ENCODE results near the gene STRA8. TPM values are rescaled to one million over a fixed set of nuclear protein-coding genes. Genes with fewer than 3 reads are reported as not detected.

STRA8 gene
- total RNA-seq, 1 experiment from 2014 or later = not detected

- no peaks in the 10 kb centered on the region for H3K4me1 Mint-ChIP-seq (ENCODE audit: insufficient read depth, unreplicated experiment)
- ChIA-PET CTCF (no interaction called here), POLR2A (no interaction called here)
- H3K4me3 Mint-ChIP-seq (ENCODE audit: unreplicated experiment) = no peak overlapping the region
- H3K27ac Mint-ChIP-seq (ENCODE audit: low read depth, unreplicated experiment) = no peak overlapping the region
- no peaks in the 10 kb centered on the region for H3K9me3 Mint-ChIP-seq (ENCODE audit: unreplicated experiment)
- H3K27me3 Mint-ChIP-seq (ENCODE audit: insufficient read depth, unreplicated experiment) = peaks cover 23% of the 10 kb centered on the region
- intact Hi-C loops (cut with micrococcal nuclease) = loop anchor here (10.0 kb wide), 1 partner anchor 586 kb away; no protein-coding TSS in a partner anchor
- DNase-seq (ENCODE audit: unreplicated experiment) = no peak
- BruUV-seq (replicated peaks) = no TSS peak
- H3K36me3 Mint-ChIP-seq (ENCODE audit: insufficient read depth, unreplicated experiment) = no peaks in the 10 kb centered on the region
- TF ChIP-seq CTCF (IDR thresholded peaks at IDR 0.05; ENCODE audit: unreplicated experiment) = no peak
Measured at GRCh38 chr7:135271255-135271615, 37.6 kb downstream of the STRA8 start.

DNA sequence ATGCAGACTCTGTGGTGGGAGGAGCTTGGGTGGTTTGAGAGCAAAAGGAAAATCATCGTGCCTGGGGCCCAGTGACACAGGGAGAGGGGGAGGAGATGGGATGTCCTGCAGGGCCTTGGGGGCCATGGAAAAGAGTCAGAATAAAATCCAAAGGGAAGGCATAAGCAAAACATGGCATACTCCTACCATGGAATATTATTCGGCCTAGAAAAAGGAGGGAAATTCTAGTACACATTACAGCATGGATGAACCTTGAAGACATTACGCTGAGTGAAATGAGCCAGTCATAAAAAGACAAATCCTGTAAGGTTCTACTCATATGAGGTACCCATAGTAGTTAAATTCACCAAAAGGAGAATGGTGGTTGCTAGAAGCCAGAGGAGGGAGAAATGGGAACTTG, 38.7 kb downstream of the STRA8 start:
- Mint-ChIP-seq H3K27ac (ENCODE audit: low read depth, unreplicated experiment) (no peak overlapping the region), H3K4me1 (ENCODE audit: insufficient read depth, unreplicated experiment) (no peaks in the 10 kb centered on the region), H3K36me3 (ENCODE audit: insufficient read depth, unreplicated experiment) (no peaks in the 10 kb centered on the region), H3K9me3 (ENCODE audit: unreplicated experiment) (no peaks in the 10 kb centered on the region), H3K27me3 (ENCODE audit: insufficient read depth, unreplicated experiment) (peaks cover 12% of the 10 kb centered on the region), H3K4me3 (ENCODE audit: unreplicated experiment) (no peak overlapping the region)
- BruUV-seq (replicated peaks) = no TSS peak
- intact Hi-C loops (cut with micrococcal nuclease) = loop anchor here (10.0 kb wide), 1 partner anchor 588 kb away; no protein-coding TSS in a partner anchor
- no peak for TF ChIP-seq CTCF (IDR thresholded peaks at IDR 0.05; ENCODE audit: unreplicated experiment)
- CTCF ChIA-PET = interaction anchor here (0.6 to 12.3 kb wide), 5 partner anchors 11 to 1414 kb away, joined by 3 to 263 read pairs (median 4); no protein-coding TSS in a partner anchor
- POLR2A ChIA-PET = no interaction called here
- no peak for DNase-seq (ENCODE audit: unreplicated experiment)

DNA sequence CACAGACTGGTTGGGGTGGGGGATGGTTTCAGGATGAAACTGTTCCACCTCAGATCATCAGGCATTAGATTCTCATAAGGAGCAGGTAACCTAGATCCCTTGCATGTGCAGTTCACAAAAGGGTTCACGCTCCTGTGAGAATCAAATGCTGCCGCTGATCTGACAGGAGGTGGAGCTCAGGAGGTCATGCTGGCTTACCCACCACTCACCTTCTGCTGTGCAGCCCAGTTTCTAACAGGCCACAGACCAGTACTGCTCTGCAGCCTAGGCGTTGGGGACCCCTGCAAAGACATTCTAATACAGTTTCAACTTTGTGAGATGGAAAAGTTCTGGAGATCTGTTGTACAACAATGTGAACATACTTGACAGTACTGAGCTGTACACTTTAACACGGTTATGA, 39.9 kb downstream of the STRA8 start:
- TF ChIP-seq CTCF (IDR thresholded peaks at IDR 0.05; ENCODE audit: unreplicated experiment) = no peak
- H3K27me3 Mint-ChIP-seq (ENCODE audit: insufficient read depth, unreplicated experiment) = no peaks in the 10 kb centered on the region
- POLR2A ChIA-PET = interaction anchor here (0.6 to 1.3 kb wide), 4 partner anchors 44 to 846 kb away, joined by 3 to 6 read pairs (median 4); no protein-coding TSS in a partner anchor
- H3K36me3 Mint-ChIP-seq (ENCODE audit: insufficient read depth, unreplicated experiment) = no peaks in the 10 kb centered on the region
- intact Hi-C loops (cut with micrococcal nuclease) = loop anchor here (10.0 kb wide), 1 partner anchor 589 kb away; no protein-coding TSS in a partner anchor
- CTCF ChIA-PET = interaction anchor here (0.6 to 12.3 kb wide), 32 partner anchors 9 to 1340 kb away, joined by 3 to 263 read pairs (median 5); no protein-coding TSS in a partner anchor
- no peak overlapping the region for H3K4me3 Mint-ChIP-seq (ENCODE audit: unreplicated experiment)
- DNase-seq (ENCODE audit: unreplicated experiment) = no peak
- no TSS peak for BruUV-seq (replicated peaks)
- no peaks in the 10 kb centered on the region for H3K9me3 Mint-ChIP-seq (ENCODE audit: unreplicated experiment)
- no peaks in the 10 kb centered on the region for H3K4me1 Mint-ChIP-seq (ENCODE audit: insufficient read depth, unreplicated experiment)
- no peak overlapping the region for H3K27ac Mint-ChIP-seq (ENCODE audit: low read depth, unreplicated experiment)

GRCh38 chr7:135274495-135275268, 41.0 kb downstream of the STRA8 start:
- intact Hi-C loops (cut with micrococcal nuclease) = loop anchor here (2.0 to 10.0 kb wide), 2 partner anchors 522 to 590 kb away; no protein-coding TSS in a partner anchor
- no peak overlapping the region for H3K4me3 Mint-ChIP-seq (ENCODE audit: unreplicated experiment)
- peaks cover 1% of the 10 kb centered on the region for H3K27me3 Mint-ChIP-seq (ENCODE audit: insufficient read depth, unreplicated experiment)
- no peaks in the 10 kb centered on the region for H3K36me3 Mint-ChIP-seq (ENCODE audit: insufficient read depth, unreplicated experiment)
- ChIA-PET POLR2A (interaction anchor here (0.6 to 1.7 kb wide), 8 partner anchors 24 to 577 kb away, joined by 3 to 8 read pairs (median 4); no protein-coding TSS in a partner anchor), CTCF (interaction anchor here (0.5 to 12.3 kb wide), 84 partner anchors 8 to 942 kb away, joined by 3 to 263 read pairs (median 4); partner anchors contain the start of genes CYREN and NUP205)
- BruUV-seq (replicated peaks) = no TSS peak
- peak; percentile 82 for DNase-seq (ENCODE audit: unreplicated experiment)
- TF ChIP-seq CTCF (IDR thresholded peaks at IDR 0.05; ENCODE audit: unreplicated experiment) = peak; percentile 85
- H3K4me1 Mint-ChIP-seq (ENCODE audit: insufficient read depth, unreplicated experiment) = no peaks in the 10 kb centered on the region
- no peak overlapping the region for H3K27ac Mint-ChIP-seq (ENCODE audit: low read depth, unreplicated experiment)
- no peaks in the 10 kb centered on the region for H3K9me3 Mint-ChIP-seq (ENCODE audit: unreplicated experiment)
